ENCODE results near the gene CST2. TPM values are rescaled to one million over a fixed set of nuclear protein-coding genes. Genes with fewer than 3 reads are reported as not detected.
A peak's percentile ranks its signal among the peaks of the same experiment; 100 is the strongest.
"Not testable (repeated sequence)": the region's sequence is repeated elsewhere in the genome, so short reads cannot be mapped to it uniquely, and the experiment has no call there.

CST2 gene
- total RNA-seq, 1 donor: not detected

DNA sequence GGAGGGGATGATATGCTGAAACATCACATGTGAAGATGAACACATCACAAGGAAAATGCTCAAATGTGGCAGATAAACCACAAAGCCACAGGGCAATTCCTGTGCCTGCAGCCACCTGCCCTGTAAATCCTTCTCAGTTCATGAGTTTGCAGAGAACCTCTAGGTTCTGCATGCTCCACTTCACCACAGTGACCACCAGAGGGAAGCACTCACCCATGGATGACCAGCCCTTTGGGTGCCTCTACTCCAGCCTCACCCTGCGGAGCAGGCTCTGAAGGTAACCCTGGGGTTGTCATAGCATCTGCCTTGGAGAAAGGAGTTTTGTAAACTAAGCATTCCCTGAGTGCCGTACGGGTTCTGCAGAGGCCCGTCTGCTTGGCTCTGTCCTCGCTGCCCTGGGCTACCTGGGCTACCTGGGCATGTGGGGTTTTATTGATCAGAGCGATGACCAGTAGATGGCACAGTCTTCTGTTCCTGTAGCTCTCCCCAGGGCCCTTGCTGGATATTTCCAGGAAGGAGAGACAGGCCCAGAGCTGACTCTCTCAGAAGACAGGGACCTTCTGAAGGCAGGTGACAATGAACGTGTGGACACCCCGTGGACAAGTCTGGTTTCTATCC is 44.1 kb downstream of the CST2 start:
- TF ChIP-seq, protein P1, sequence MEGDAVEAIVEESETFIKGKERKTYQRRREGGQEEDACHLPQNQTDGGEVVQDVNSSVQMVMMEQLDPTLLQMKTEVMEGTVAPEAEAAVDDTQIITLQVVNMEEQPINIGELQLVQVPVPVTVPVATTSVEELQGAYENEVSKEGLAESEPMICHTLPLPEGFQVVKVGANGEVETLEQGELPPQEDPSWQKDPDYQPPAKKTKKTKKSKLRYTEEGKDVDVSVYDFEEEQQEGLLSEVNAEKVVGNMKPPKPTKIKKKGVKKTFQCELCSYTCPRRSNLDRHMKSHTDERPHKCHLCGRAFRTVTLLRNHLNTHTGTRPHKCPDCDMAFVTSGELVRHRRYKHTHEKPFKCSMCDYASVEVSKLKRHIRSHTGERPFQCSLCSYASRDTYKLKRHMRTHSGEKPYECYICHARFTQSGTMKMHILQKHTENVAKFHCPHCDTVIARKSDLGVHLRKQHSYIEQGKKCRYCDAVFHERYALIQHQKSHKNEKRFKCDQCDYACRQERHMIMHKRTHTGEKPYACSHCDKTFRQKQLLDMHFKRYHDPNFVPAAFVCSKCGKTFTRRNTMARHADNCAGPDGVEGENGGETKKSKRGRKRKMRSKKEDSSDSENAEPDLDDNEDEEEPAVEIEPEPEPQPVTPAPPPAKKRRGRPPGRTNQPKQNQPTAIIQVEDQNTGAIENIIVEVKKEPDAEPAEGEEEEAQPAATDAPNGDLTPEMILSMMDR (IDR thresholded peaks at IDR 0.05; ENCODE audit: insufficient read depth, low read depth, low read length): peak; percentile 77
- peak; percentile 30 for DNase-seq (ENCODE audit: low read depth)
- H3K4me3 ChIP-seq (ENCODE audit: low read depth, low read length): no peak overlapping the region

- DNase-seq (ENCODE audit: low read depth): peak; percentile 16
- not testable (repeated sequence) for H3K4me3 ChIP-seq (ENCODE audit: low read depth, low read length)
These were observed 47.9 kb downstream of the CST2 start for GRCh38 chr20:23778676-23779075.

GRCh38 chr20:23777380-23777779 is 49.1 kb downstream of the CST2 start:
- not testable (repeated sequence) for DNase-seq (ENCODE audit: low read depth); H3K4me3 ChIP-seq (ENCODE audit: low read depth, low read length)

DNA sequence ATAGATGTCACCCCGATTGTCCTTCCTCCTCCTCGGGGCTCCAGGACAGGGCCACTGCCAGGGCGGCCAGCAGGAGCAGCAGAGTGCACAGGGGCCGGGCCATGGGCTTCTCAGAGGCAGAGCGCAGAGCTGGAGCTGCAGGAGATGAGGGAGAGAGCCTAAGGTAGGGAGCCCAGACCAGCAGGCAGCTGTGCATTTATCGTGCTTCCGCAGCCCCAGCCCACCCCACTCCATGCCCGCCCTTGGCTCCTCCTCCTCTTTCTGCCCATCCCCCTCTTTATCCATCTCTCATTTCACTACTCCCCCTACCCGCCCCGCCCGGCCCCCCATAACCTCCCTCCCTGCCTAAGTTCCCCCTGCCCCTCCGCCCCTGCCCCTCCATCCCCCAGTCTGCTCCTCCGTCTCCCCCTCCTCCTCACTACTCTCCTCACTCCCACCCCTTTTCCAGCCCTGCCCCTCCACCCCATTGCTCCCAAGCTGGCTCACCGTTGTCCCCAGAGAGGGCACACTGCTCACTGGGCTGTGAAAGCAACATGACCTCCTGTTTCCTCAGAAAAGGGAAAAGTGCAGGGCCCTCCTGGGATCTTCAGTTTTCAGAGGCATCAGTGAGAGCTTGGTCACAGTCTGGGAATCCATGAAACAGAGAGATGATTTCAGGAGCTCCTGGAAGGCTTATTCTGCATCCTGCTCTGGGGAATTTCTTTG is 50.3 kb downstream of the CST2 start:
- no peak for DNase-seq (ENCODE audit: low read depth)
- no peak overlapping the region for H3K4me3 ChIP-seq (ENCODE audit: low read depth, low read length)
- TF ChIP-seq, protein P1 (IDR thresholded peaks at IDR 0.05; ENCODE audit: insufficient read depth, low read depth, low read length): no peak

DNA sequence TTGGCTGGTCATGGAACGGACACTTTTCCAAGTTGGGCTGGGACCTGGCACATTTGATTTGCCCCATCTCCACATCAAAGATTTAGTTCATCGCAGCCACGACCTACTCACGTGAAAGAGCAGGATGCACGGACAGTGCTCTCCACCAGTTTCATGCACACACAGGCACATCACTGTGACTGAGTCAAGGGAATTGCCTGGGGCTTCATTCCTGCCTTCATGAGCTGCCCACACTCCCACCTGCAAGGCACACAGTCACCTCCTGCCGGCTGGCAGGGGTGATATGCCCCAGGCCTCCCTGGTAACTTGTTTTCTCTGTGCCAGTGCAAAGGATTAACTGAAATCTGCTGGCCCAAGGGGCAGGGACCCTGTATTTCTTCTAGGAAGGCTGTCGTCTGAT is 52.4 kb downstream of the CST2 start:
- TF ChIP-seq, protein P1 (IDR thresholded peaks at IDR 0.05; ENCODE audit: insufficient read depth, low read depth, low read length): no peak
- H3K4me3 ChIP-seq (ENCODE audit: low read depth, low read length): no peak overlapping the region
- DNase-seq (ENCODE audit: low read depth): no peak

Other genes with a start within 250 kb of the CST2 start
- gene CST9, start 220.8 kb downstream of the CST2 start, total RNA-seq: not detected in 2 replicates
- gene CST3, start 188.8 kb downstream of the CST2 start, total RNA-seq: 55.3 and 123 TPM in 2 replicates
- 0.32 TPM in 1 of 2 replicates, not detected in the other for gene CST4, start 137.7 kb downstream of the CST2 start, total RNA-seq
- 3.9 and 11.3 TPM in 2 replicates for gene CST1, start 75.8 kb downstream of the CST2 start, total RNA-seq
- not detected in 2 replicates for gene CST5, start 53.0 kb upstream of the CST2 start, total RNA-seq
- not detected in 2 replicates for gene GGTLC1, start 162.1 kb upstream of the CST2 start, total RNA-seq